SK-N-SH treated with all-trans-retinoic acid at 6 μM for 48 hours (cell line): Measurements from ENCODE around the gene GRIK1.

Experiments
- ISL1 ChIP-seq: fragments of 250-450 bp; sonication (Bioruptor Pico); IDR thresholded peaks from 2 replicates; pipeline ENCODE4 v2.1.2; 2022; ENCODE audit warnings: mild to moderate bottlenecking, moderate library complexity
- PATZ1 ChIP-seq: fragments of 250-450 bp; sonication (Bioruptor Pico); IDR thresholded peaks from 2 replicates; pipeline ENCODE4 v1.8.0; 2020; ENCODE audit warnings: mild to moderate bottlenecking, moderate library complexity, borderline replicate concordance

DNA sequence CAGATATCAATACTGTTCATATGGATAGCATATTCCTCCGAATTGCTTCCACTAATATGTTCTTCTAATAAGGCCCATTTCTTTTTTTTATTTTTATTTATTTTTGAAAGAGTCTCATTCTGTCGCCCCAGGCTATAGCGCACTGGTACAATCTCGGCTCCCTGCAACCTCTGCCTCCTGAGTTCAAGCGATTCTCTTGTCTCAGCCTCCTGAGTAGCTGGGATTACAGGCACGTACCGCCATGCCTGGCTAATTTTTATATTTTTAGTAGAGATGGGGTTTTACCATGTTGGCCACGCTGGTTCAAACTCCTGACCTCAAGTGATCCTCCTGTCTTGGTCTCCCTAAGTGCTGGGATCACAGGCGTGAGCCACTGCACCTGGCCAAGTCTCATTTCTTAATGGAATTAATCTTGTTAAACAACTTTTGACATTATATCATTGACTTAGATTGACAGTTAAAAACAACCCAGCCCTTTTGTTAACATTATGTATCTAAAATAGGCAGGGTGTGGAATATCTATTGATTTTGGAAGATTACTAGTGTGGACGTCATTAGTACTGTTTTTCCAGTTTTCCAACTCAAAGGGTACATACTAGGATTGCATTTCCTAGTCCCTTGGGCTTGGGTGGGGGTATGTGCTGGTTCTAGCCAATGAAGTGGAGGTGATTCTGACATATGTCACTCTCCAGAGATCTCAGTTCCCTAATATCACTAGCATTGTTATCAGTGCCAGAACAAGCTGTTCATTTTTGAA, 281.4 kb downstream of the GRIK1 start:
- TF ChIP-seq PATZ1 (CRISPR knock-in tag) (no peak), ISL1 (CRISPR knock-in tag) (no peak)
